ENCODE data around the gene TPP2.

Gene TPP2

DNA sequence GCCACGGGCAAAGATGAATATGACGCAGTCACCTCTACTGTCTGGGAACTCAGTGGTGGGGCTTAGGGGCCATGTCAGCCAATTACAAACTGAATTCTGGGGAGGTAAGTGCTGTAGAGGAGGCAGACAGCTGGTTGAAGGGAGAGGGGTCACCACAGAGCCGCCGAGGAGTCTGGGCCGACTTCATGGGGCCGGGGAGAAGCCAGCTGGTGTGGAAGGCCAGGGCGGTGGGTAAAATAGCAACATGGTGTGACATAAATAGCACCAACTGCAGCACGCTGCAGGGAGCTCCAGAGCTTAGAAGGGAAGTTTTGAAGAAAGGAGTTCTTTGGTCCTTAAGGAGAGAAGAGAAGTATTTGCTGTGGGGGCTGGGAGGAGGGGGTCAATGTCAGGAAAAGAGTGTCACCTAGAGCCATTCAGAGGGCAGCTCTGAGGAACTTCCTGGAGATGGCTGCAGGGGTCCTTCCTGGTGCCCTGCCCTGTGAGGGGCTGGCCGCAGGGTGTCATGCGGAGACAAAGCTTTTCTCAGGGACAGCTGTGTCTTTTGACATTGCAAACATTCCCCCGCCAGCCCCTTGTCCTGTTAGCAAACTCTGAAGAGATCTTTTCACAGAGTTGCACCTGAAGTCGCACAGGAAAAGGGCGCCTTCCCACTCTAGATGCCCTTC is 91.7 kb downstream of the TPP2 start:
- no peak overlapping the region for H3K4me2 ChIP-seq (ENCODE audit: low read length)
- H3K27me3 ChIP-seq (ENCODE audit: control insufficient read depth, low read length), result peaks cover 10% of the 10 kb centered on the region; the same call in 1 of the 2 replicates
- no peak overlapping the region for H3K27ac ChIP-seq (ENCODE audit: low read depth, low read length)

GRCh38 chr13:102690883-102691282 is 94.1 kb downstream of the TPP2 start:
- no peaks in the 10 kb centered on the region for H3K9me2 ChIP-seq (replicated peaks; ENCODE audit: control insufficient read depth, low read length)
- TF ChIP-seq, protein P1, sequence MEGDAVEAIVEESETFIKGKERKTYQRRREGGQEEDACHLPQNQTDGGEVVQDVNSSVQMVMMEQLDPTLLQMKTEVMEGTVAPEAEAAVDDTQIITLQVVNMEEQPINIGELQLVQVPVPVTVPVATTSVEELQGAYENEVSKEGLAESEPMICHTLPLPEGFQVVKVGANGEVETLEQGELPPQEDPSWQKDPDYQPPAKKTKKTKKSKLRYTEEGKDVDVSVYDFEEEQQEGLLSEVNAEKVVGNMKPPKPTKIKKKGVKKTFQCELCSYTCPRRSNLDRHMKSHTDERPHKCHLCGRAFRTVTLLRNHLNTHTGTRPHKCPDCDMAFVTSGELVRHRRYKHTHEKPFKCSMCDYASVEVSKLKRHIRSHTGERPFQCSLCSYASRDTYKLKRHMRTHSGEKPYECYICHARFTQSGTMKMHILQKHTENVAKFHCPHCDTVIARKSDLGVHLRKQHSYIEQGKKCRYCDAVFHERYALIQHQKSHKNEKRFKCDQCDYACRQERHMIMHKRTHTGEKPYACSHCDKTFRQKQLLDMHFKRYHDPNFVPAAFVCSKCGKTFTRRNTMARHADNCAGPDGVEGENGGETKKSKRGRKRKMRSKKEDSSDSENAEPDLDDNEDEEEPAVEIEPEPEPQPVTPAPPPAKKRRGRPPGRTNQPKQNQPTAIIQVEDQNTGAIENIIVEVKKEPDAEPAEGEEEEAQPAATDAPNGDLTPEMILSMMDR (IDR thresholded peaks at IDR 0.05; ENCODE audit: low read depth, low read length, poor library complexity, severe bottlenecking), result no peak
- TF ChIP-seq EZH2phosphoT487 (IDR thresholded peaks at IDR 0.05; ENCODE audit: borderline replicate concordance, low read length), result no peak
- no peaks in the 10 kb centered on the region for H3K36me3 ChIP-seq (ENCODE audit: control insufficient read depth, low read length)
- H4K20me1 ChIP-seq (ENCODE audit: control insufficient read depth, insufficient read depth, low read depth, low read length), result no peaks in the 10 kb centered on the region
- H3K27ac ChIP-seq (ENCODE audit: low read depth, low read length), result no peak overlapping the region
- no peaks in the 10 kb centered on the region for H3K4me1 ChIP-seq (ENCODE audit: control insufficient read depth, low read length)
- H3K79me2 ChIP-seq (ENCODE audit: control insufficient read depth, low read length), result no peaks in the 10 kb centered on the region
- no peaks in the 10 kb centered on the region for H3K9me3 ChIP-seq (ENCODE audit: control insufficient read depth, insufficient read depth, low read length)
- no peak overlapping the region for H3K4me2 ChIP-seq (ENCODE audit: low read length)
- H3K4me3 ChIP-seq (ENCODE audit: low read length), result no peak overlapping the region
- peaks cover 16% of the 10 kb centered on the region; the same call in 1 of the 2 replicates for H3K27me3 ChIP-seq (ENCODE audit: control insufficient read depth, low read length)
- H3F3A ChIP-seq (ENCODE audit: control insufficient read depth, insufficient read depth), result no peaks in the 10 kb centered on the region

More for the DNA sequence above, 91.7 kb downstream of the TPP2 start:
- no peaks in the 10 kb centered on the region for H3K9me2 ChIP-seq (replicated peaks; ENCODE audit: control insufficient read depth, low read length)
- H3K4me3 ChIP-seq (ENCODE audit: low read length), result no peak overlapping the region
- H3K4me1 ChIP-seq (ENCODE audit: control insufficient read depth, low read length), result no peaks in the 10 kb centered on the region
- no peaks in the 10 kb centered on the region for H3K9me3 ChIP-seq (ENCODE audit: control insufficient read depth, insufficient read depth, low read length)
- H3F3A ChIP-seq (ENCODE audit: control insufficient read depth, insufficient read depth), result no peaks in the 10 kb centered on the region
- H3K36me3 ChIP-seq (ENCODE audit: control insufficient read depth, low read length), result no peaks in the 10 kb centered on the region
- H3K79me2 ChIP-seq (ENCODE audit: control insufficient read depth, low read length), result no peaks in the 10 kb centered on the region
- no peaks in the 10 kb centered on the region for H4K20me1 ChIP-seq (ENCODE audit: control insufficient read depth, insufficient read depth, low read depth, low read length)
- no peak for TF ChIP-seq EZH2phosphoT487 (IDR thresholded peaks at IDR 0.05; ENCODE audit: borderline replicate concordance, low read length)
- TF ChIP-seq, protein P1 (IDR thresholded peaks at IDR 0.05; ENCODE audit: low read depth, low read length, poor library complexity, severe bottlenecking), result no peak

GRCh38 chr13:102692491-102692826 is 95.7 kb downstream of the TPP2 start:
- H3K9me2 ChIP-seq (replicated peaks; ENCODE audit: control insufficient read depth, low read length), result no peaks in the 10 kb centered on the region
- no peaks in the 10 kb centered on the region for H3K9me3 ChIP-seq (ENCODE audit: control insufficient read depth, insufficient read depth, low read length)
- H3K4me1 ChIP-seq (ENCODE audit: control insufficient read depth, low read length), result no peaks in the 10 kb centered on the region
- no peak overlapping the region for H3K4me3 ChIP-seq (ENCODE audit: low read length)
- no peak overlapping the region for H3K27ac ChIP-seq (ENCODE audit: low read depth, low read length)
- H3K4me2 ChIP-seq (ENCODE audit: low read length), result no peak overlapping the region
- no peaks in the 10 kb centered on the region for H3F3A ChIP-seq (ENCODE audit: control insufficient read depth, insufficient read depth)
- peaks cover 16% of the 10 kb centered on the region; the same call in 1 of the 2 replicates for H3K27me3 ChIP-seq (ENCODE audit: control insufficient read depth, low read length)
- H3K36me3 ChIP-seq (ENCODE audit: control insufficient read depth, low read length), result no peaks in the 10 kb centered on the region
- H3K79me2 ChIP-seq (ENCODE audit: control insufficient read depth, low read length), result no peaks in the 10 kb centered on the region
- no peaks in the 10 kb centered on the region for H4K20me1 ChIP-seq (ENCODE audit: control insufficient read depth, insufficient read depth, low read depth, low read length)
- TF ChIP-seq EZH2phosphoT487 (IDR thresholded peaks at IDR 0.05; ENCODE audit: borderline replicate concordance, low read length), result no peak
- TF ChIP-seq, protein P1 (IDR thresholded peaks at IDR 0.05; ENCODE audit: low read depth, low read length, poor library complexity, severe bottlenecking), result no peak

All from DOHH2 (cell line).